ENCODE measurements around the gene TAF11. TPM values are rescaled to one million over a fixed set of nuclear protein-coding genes. Genes with fewer than 3 reads are reported as not detected.

TAF11 gene
- total and polyA plus RNA-seq, 2 of the 8 experiments (the other 6 are each of a cell fraction or from before 2014, with no cell fraction given) = 38.2 to 48.6 TPM

GRCh38 chr6:34901930-34902329 is 14.1 kb upstream of the TAF11 start:
- Histone ChIP-seq H3K4me1 (replicated peaks in 1 of 4; ENCODE audit: control insufficient read depth in 3 of 4, insufficient read depth in 4 of 4, low read length in 3 of 4) (no peaks in the 10 kb centered on the region; a peak in 1 of 7 replicates), H3K36me3 (ENCODE audit: control insufficient read depth in 2 of 4, insufficient read depth in 4 of 4, low read length in 3 of 4) (no peaks in the 10 kb centered on the region), H2AFZ (ENCODE audit: low read length) (no peak overlapping the region), H2AK5ac (ENCODE audit: low read depth, low read length) (no peak overlapping the region), H4K5ac (ENCODE audit: insufficient read length, low read depth, low read length) (no peak overlapping the region), H3K27me3 (replicated peaks in 1 of 4; ENCODE audit: control insufficient read depth in 3 of 4, extremely low read depth in 1 of 4, insufficient read depth in 3 of 4, low read length in 3 of 4) (no peaks in the 10 kb centered on the region), H3K27ac (ENCODE audit: low read depth, low read length) (no peak overlapping the region), H3K9ac (replicated peaks in 1 of 4; ENCODE audit: extremely low read depth in 1 of 4, low read depth in 3 of 4, low read length in 3 of 4) (no peak overlapping the region), H3K56ac (replicated peaks; ENCODE audit: insufficient read length, low read depth, low read length) (no peak overlapping the region), H3K79me1 (ENCODE audit: low read depth, low read length) (peaks cover 3% of the 10 kb centered on the region), H3K79me2 (ENCODE audit: control insufficient read depth in 1 of 2, insufficient read depth in 2 of 2, low read length in 2 of 2) (peaks cover 0 to 75% of the 10 kb centered on the region in 2 experiments; a peak in 2 of 4 replicates), H2BK12ac (ENCODE audit: low read depth, low read length) (no peak overlapping the region), H3K9me3 (ENCODE audit: insufficient read depth in 2 of 2, low read depth in 1 of 2, low read length in 1 of 2) (no peaks in the 10 kb centered on the region), H2BK120ac (replicated peaks; ENCODE audit: low read depth, low read length) (no peak overlapping the region), H3K4me3 (ENCODE audit: extremely low read depth in 1 of 4, insufficient read depth in 2 of 4, low read depth in 3 of 4, low read length in 4 of 4) (no peak overlapping the region), H3K18ac (ENCODE audit: extremely low read depth, low read length) (no peak overlapping the region), H2BK5ac (ENCODE audit: low read depth, low read length) (no peak overlapping the region), H4K8ac (ENCODE audit: extremely low read depth, insufficient read depth, low read length) (no peak overlapping the region), H3K23me2 (ENCODE audit: low read depth, low read length) (no peaks in the 10 kb centered on the region), H4K20me1 (replicated peaks in 1 of 2; ENCODE audit: control insufficient read depth in 1 of 2, insufficient read depth in 2 of 2, low read length in 2 of 2) (peaks cover 2 to 5% of the 10 kb centered on the region in 2 experiments), H3K14ac (ENCODE audit: insufficient read length) (no peak overlapping the region), H4K91ac (replicated peaks; ENCODE audit: insufficient read length, low read length) (no peak overlapping the region), H3K23ac (ENCODE audit: insufficient read length) (no peak overlapping the region), H2BK15ac (ENCODE audit: low read length) (no peak overlapping the region), H3K4ac (replicated peaks; ENCODE audit: insufficient read length, low read depth, low read length) (no peak overlapping the region), H3K4me2 (ENCODE audit: insufficient read depth in 1 of 2, low read depth in 2 of 2, low read length in 2 of 2) (no peak overlapping the region), H2BK20ac (ENCODE audit: low read length) (no peak overlapping the region)
- WGBS, 2 experiments (ENCODE audit: extremely low coverage in 1 of 2, insufficient coverage in 1 of 2, insufficient read length in 1 of 2, insufficient replicate concordance in 2 of 2, low coverage in 1 of 2, low lambda C conversion rate in 2 of 2, missing lambda C conversion rate in 1 of 2) = 100% methylated on average over 1 of the region's 5 CpGs; no CpG with 5 or more reads in 1 of the 2 experiments
- FAIRE-seq = no peak
- CTCF ChIA-PET (ENCODE audit: partially characterized antibody) = interaction anchor here (0.7 to 1.3 kb wide), 3 partner anchors 9 to 85 kb away, joined by 3 to 4 read pairs (median 4); no protein-coding TSS in a partner anchor
- POLR2A ChIA-PET (ENCODE audit: partially characterized antibody) = interaction anchor here (3.9 kb wide), 1 partner anchor 12 kb away, joined by 34 read pairs; the partner anchor contains the start of genes ANKS1A and TAF11
- DNase-seq (ENCODE audit: low read depth in 1 of 2, low spot score in 2 of 2) = no peak
- no peak for TF ChIP-seq RXRA (IDR thresholded peaks at IDR 0.05; ENCODE audit: insufficient read depth, low read depth, low read length)
- TF ChIP-seq MAX (IDR thresholded peaks at IDR 0.05) = no peak
- no peak for TF ChIP-seq CBX5 (IDR thresholded peaks at IDR 0.05; ENCODE audit: low read depth, low read length)
- no peak for TF ChIP-seq SIX5 (IDR thresholded peaks at IDR 0.05; ENCODE audit: low read depth, low read length)
- no peak for TF ChIP-seq KDM4A (IDR thresholded peaks at IDR 0.05; ENCODE audit: low read depth, low read length, severe bottlenecking)
- no peak for TF ChIP-seq POLR2A (IDR thresholded peaks at IDR 0.05; ENCODE audit: control extremely low read depth in 1 of 2, low read depth in 2 of 2, low read length in 2 of 2)
- no peak for TF ChIP-seq TAF1 (IDR thresholded peaks at IDR 0.05; ENCODE audit: low read depth, low read length)
- TF ChIP-seq, protein P1, sequence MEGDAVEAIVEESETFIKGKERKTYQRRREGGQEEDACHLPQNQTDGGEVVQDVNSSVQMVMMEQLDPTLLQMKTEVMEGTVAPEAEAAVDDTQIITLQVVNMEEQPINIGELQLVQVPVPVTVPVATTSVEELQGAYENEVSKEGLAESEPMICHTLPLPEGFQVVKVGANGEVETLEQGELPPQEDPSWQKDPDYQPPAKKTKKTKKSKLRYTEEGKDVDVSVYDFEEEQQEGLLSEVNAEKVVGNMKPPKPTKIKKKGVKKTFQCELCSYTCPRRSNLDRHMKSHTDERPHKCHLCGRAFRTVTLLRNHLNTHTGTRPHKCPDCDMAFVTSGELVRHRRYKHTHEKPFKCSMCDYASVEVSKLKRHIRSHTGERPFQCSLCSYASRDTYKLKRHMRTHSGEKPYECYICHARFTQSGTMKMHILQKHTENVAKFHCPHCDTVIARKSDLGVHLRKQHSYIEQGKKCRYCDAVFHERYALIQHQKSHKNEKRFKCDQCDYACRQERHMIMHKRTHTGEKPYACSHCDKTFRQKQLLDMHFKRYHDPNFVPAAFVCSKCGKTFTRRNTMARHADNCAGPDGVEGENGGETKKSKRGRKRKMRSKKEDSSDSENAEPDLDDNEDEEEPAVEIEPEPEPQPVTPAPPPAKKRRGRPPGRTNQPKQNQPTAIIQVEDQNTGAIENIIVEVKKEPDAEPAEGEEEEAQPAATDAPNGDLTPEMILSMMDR (IDR thresholded peaks at IDR 0.05; ENCODE audit: control extremely low read depth in 1 of 3, insufficient read depth in 1 of 3, low read depth in 1 of 3, low read length in 3 of 3) = no peak
- no peak for TF ChIP-seq HDAC6 (IDR thresholded peaks at IDR 0.05; ENCODE audit: low read depth, low read length)
- no peak for TF ChIP-seq SIRT6 (IDR thresholded peaks at IDR 0.05; ENCODE audit: low read length)
- no peak for TF ChIP-seq SRF (IDR thresholded peaks at IDR 0.05; ENCODE audit: low read depth, low read length)
- no peak for TF ChIP-seq GTF2F1 (IDR thresholded peaks at IDR 0.05; ENCODE audit: borderline replicate concordance, low read depth, low read length)
